Spleen (tissue), 11 donors: ENCODE measurements around the gene S100A4. TPM values are rescaled to one million over a fixed set of nuclear protein-coding genes. Genes with fewer than 3 reads are reported as not detected.
A peak's percentile ranks its signal among the peaks of the same experiment; 100 is the strongest.

Experiments used
- DNase-seq: peaks from one replicate; pipeline ENCODE4 v3.0.0-alpha.2; 2020
- H3K27ac ChIP-seq, 8 donors: fragments of 200-600 bp; sonication (generic) in 7 of 8; 1 replicate in 4 of 8; 2 replicates in 4 of 8; pipeline versions ENCODE4 v1.5.0 to v1.8.0; 2016 to 2021; ENCODE audit warnings: inconsistent platforms in 4 of 8, mild to moderate bottlenecking in 4 of 8, moderate library complexity in 1 of 8
- H3K27me3 ChIP-seq, 7 donors: fragments of 200-600 bp; sonication (generic) in 6 of 7; replicated peaks in 1 of 7; 1 replicate in 4 of 7; 2 replicates in 3 of 7; pipeline versions ENCODE4 v1.5.0 to v1.8.0; 2016 to 2021; ENCODE audit warnings: inconsistent platforms in 3 of 7, mild to moderate bottlenecking in 1 of 7
- H3K36me3 ChIP-seq, 6 donors: fragments of 200-600 bp; sonication (generic) in 5 of 6; 1 replicate in 4 of 6; 2 replicates in 2 of 6; pipeline versions ENCODE4 v1.5.0 to v1.8.0; 2016 to 2021; ENCODE audit warnings: inconsistent platforms in 2 of 6
- H3K4me1 ChIP-seq, 6 donors: fragments of 200-600 bp; sonication (generic) in 5 of 6; 1 replicate in 3 of 6; 2 replicates in 3 of 6; pipeline versions ENCODE4 v1.5.0 to v1.8.0; 2016 to 2021; ENCODE audit warnings: inconsistent platforms in 3 of 6
- H3K4me3 ChIP-seq, 8 donors: fragments of 200-600 bp; sonication (generic) in 7 of 8; 1 replicate in 4 of 8; 2 replicates in 4 of 8; pipeline versions ENCODE4 v1.5.0 to v1.8.0; 2016 to 2021; ENCODE audit warnings: inconsistent platforms in 4 of 8, mild to moderate bottlenecking in 4 of 8, moderate library complexity in 2 of 8
- H3K9me3 ChIP-seq, 8 donors: fragments of 200-600 bp; sonication (generic) in 7 of 8; 1 replicate in 4 of 8; 2 replicates in 4 of 8; pipeline versions ENCODE4 v1.5.0 to v1.8.0; 2016 to 2021; ENCODE audit warnings: inconsistent platforms in 4 of 8
- CTCF ChIP-seq, 11 experiments: fragments of 200-600 bp in 7 of 11; fragments of 450-650 bp in 4 of 11; sonication (generic) in 4 of 11; IDR thresholded peaks in 8 of 11; conservative IDR thresholded peaks in 3 of 11; 1 replicate in 7 of 11; 2 replicates in 4 of 11; pipeline versions ENCODE4 v1.4.0 to v1.8.0; 2016 to 2021; ENCODE audit warnings: antibody characterized with exemption in 11 of 11, inconsistent platforms in 4 of 11, mild to moderate bottlenecking in 1 of 11
- POLR2A ChIP-seq, 3 donors: fragments of 450-650 bp; IDR thresholded peaks; one replicate each; pipeline ENCODE4 v1.5.1; 2017; ENCODE audit warnings: antibody characterized with exemption in 3 of 3, mild to moderate bottlenecking in 1 of 3
- POLR2AphosphoS5 ChIP-seq, 3 donors: sonication (generic); formaldehyde crosslinking; IDR thresholded peaks; one replicate each; pipeline ENCODE4 v1.5.1; 2017; ENCODE audit warnings: antibody characterized with exemption in 3 of 3
- WGBS, 5 donors: extraction: QIAGEN DNeasy Blood & Tissue Kit in 3 of 5; methylation state at CpG; one replicate each; pipeline versions ENCODE4 v1.1.5 to v1.1.7; 2013 to 2018; 5-methylcytosine and 5-hydroxymethylcytosine counted together
- intact Hi-C: fragments of 100-400 bp; cut with DNase I; formaldehyde crosslinking; loops from one replicate; pipeline ENCODE4 v1.15.0; 2023; ENCODE audit warnings: low total_unique reads
- polyA plus RNA-seq, 3 donors: library from polyadenylated mRNA; stranded (reverse); fragments of 200-250 nt; gene quantifications; one replicate each; pipeline ENCODE4 v1.2.1, GENCODE V29; 2013
- total RNA-seq, 7 donors: library from RNA; depleted of rRNA in 3 of 7; stranded (reverse); fragments of >200 nt in 3 of 7; fragmentation: NEBNext Ultra II Directional in 4 of 7; extraction: Animal tissue kit (Norgen Biotek cat#: 25700) in 4 of 7; gene quantifications; one replicate each; pipeline versions ENCODE4 v1.1.0 to v1.2.1, GENCODE V29; 2016 to 2021
- donor health status: healthy with polysubstance abuse.
- donor health status: DM: no; HTN: no; CAD: no; lungs with moderate emphysema.
- donor health status: DM: no; HTN: no; CAD: no.
- donor health status: Bipolar disorder and iron deficiency.
- donor health status: healthy.
- donor health status: DM: no; HTN: no; CAD: no.
- donor health status: DM: yes; HTN: yes; CAD: no.

S100A4 gene
- total and polyA plus RNA-seq, 10 donors = 161 to 755 (median 321) TPM

DNA sequence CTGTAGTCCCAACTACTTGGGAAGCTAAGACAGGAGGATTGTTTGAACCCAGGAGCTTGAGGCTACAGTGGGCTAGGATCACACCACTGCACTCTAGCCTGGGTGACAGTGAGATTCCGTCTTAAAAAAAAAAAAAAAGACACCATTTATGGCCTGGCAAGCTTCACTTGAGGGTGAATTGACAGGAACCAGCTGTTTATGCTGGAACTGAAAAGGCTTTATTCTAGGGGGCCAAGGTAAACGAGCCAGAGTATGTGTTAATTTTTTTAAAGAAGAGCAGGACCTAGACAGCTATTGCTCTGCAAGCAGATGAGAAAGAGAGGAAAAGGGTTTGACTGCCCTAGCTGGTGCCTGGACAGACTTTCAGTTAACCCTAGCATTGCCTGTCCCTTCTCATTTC lies 46.9 kb downstream of the S100A4 start:
- DNase-seq = no peak
- TF ChIP-seq CTCF (IDR thresholded peaks at IDR 0.05 in 8 of 11, conservative IDR thresholded peaks at IDR 0.05 in 3 of 11) (no peak), POLR2AphosphoS5 (IDR thresholded peaks at IDR 0.05) (no peak), POLR2A (IDR thresholded peaks at IDR 0.05) (no peak)
- intact Hi-C loops = loop anchor here (5.0 kb wide), 1 partner anchor 146 kb away; no protein-coding TSS in a partner anchor

GRCh38 chr1:153495536-153495935 lies 50.1 kb downstream of the S100A4 start:
- Histone ChIP-seq H3K4me3 (no peak overlapping the region), H3K27ac (no peak overlapping the region), H3K9me3 (no peaks in the 10 kb centered on the region), H3K27me3 (peaks cover 0 to 25% (median 0%) of the 10 kb centered on the region in 7 donors), H3K4me1 (peaks cover 0 to 10% (median 5%) of the 10 kb centered on the region in 6 donors), H3K36me3 (no peaks in the 10 kb centered on the region)
- intact Hi-C loops = loop anchor here (5.0 kb wide), 1 partner anchor 143 kb away; no protein-coding TSS in a partner anchor
- no peak for DNase-seq
- 57 to 81% (median 65%) methylated on average over 3 to 6 of the region's 6 CpGs for WGBS, 5 donors
- TF ChIP-seq POLR2AphosphoS5 (IDR thresholded peaks at IDR 0.05) (no peak), POLR2A (IDR thresholded peaks at IDR 0.05) (no peak), CTCF (IDR thresholded peaks at IDR 0.05 in 8 of 11, conservative IDR thresholded peaks at IDR 0.05 in 3 of 11) (no peak)

More for the DNA sequence above, 46.9 kb downstream of the S100A4 start:
- Histone ChIP-seq H3K27me3 (peaks cover 0 to 17% (median 0%) of the 10 kb centered on the region in 7 donors), H3K9me3 (no peaks in the 10 kb centered on the region), H3K4me3 (no peak overlapping the region), H3K27ac (no peak overlapping the region), H3K4me1 (peaks cover 0 to 10% (median 5%) of the 10 kb centered on the region in 6 donors), H3K36me3 (no peaks in the 10 kb centered on the region)
- 0 to 14% (median 8%) methylated on average over 2 of the region's 2 CpGs for WGBS, 5 donors

- peaks cover 0 to 25% (median 0%) of the 10 kb centered on the region in 7 donors for H3K27me3 ChIP-seq
- peak; percentile 92 for DNase-seq
- no peak for TF ChIP-seq POLR2A (IDR thresholded peaks at IDR 0.05)
- TF ChIP-seq POLR2AphosphoS5 (IDR thresholded peaks at IDR 0.05) = no peak
- TF ChIP-seq CTCF (IDR thresholded peaks at IDR 0.05 in 8 of 11, conservative IDR thresholded peaks at IDR 0.05 in 3 of 11) = peak; percentile 71 to 96 (median 88)
- peaks cover 0 to 10% (median 5%) of the 10 kb centered on the region in 6 donors for H3K4me1 ChIP-seq
- H3K9me3 ChIP-seq = no peaks in the 10 kb centered on the region
- no peak overlapping the region for H3K27ac ChIP-seq
- 30 to 46% (median 41%) methylated on average over 5 to 6 of the region's 6 CpGs for WGBS, 5 donors
- no peaks in the 10 kb centered on the region for H3K36me3 ChIP-seq
- no peak overlapping the region for H3K4me3 ChIP-seq
- intact Hi-C loops = loop anchor here (5.0 kb wide), 1 partner anchor 143 kb away; no protein-coding TSS in a partner anchor
Observed at GRCh38 chr1:153494976-153495535, 50.5 kb downstream of the S100A4 start.

Other genes with a start within 250 kb of the S100A4 start
- gene PGLYRP3, start 232.9 kb downstream of the S100A4 start, total RNA-seq = not detected
- gene PGLYRP3, start 232.9 kb downstream of the S100A4 start, polyA plus RNA-seq = not detected
- not detected for gene PGLYRP4, start 197.0 kb downstream of the S100A4 start, total RNA-seq
- under 1 TPM in 1 of 3 donors, not detected in 2; 0.18 TPM for gene PGLYRP4, start 197.0 kb downstream of the S100A4 start, polyA plus RNA-seq
- 1,000 to 10,000 TPM in 6 of 7 donors, 100 to 1,000 TPM in 1; 961 to 6,984 (median 2,755) TPM for gene S100A9, start 188.0 kb downstream of the S100A4 start, total RNA-seq
- gene S100A9, start 188.0 kb downstream of the S100A4 start, polyA plus RNA-seq = 1,000 to 10,000 TPM in 2 of 3 donors, 100 to 1,000 TPM in 1; 947 to 4,509 (median 1,446) TPM
- gene S100A12, start 170.2 kb downstream of the S100A4 start, total RNA-seq = 1,000 to 10,000 TPM in 1 of 7 donors, 100 to 1,000 TPM in 6; 138 to 1,354 (median 270) TPM
- gene S100A12, start 170.2 kb downstream of the S100A4 start, polyA plus RNA-seq = 100 to 1,000 TPM; 126 to 567 (median 139) TPM
- gene S100A8, start 154.7 kb downstream of the S100A4 start, total RNA-seq = 1,000 to 10,000 TPM in 6 of 7 donors, 100 to 1,000 TPM in 1; 983 to 7,676 (median 1,629) TPM
- gene S100A8, start 154.7 kb downstream of the S100A4 start, polyA plus RNA-seq = 1,000 to 10,000 TPM in 2 of 3 donors, 100 to 1,000 TPM in 1; 756 to 2,335 (median 1,287) TPM
- not detected for gene S100A7A, start 129.3 kb downstream of the S100A4 start, total RNA-seq
- not detected for gene S100A7A, start 129.3 kb downstream of the S100A4 start, polyA plus RNA-seq
- not detected for gene S100A7, start 85.2 kb downstream of the S100A4 start, total RNA-seq
- gene S100A7, start 85.2 kb downstream of the S100A4 start, polyA plus RNA-seq = not detected
- 100 to 1,000 TPM; 121 to 403 (median 193) TPM for gene S100A6, start 9.8 kb downstream of the S100A4 start, total RNA-seq
- 100 to 1,000 TPM; 578 to 779 (median 653) TPM for gene S100A6, start 9.8 kb downstream of the S100A4 start, polyA plus RNA-seq
- gene S100A5, start 4.9 kb downstream of the S100A4 start, total RNA-seq = 1 to 10 TPM in 1 of 7 donors, not detected in 6; 2.8 TPM
- under 1 TPM in 2 of 3 donors, not detected in 1; 0.32 to 0.46 TPM for gene S100A5, start 4.9 kb downstream of the S100A4 start, polyA plus RNA-seq
- gene S100A3, start 3.5 kb upstream of the S100A4 start, total RNA-seq = 1 to 10 TPM in 2 of 7 donors, under 1 TPM in 1, not detected in 4; 0.44 to 1.3 (median 1.0) TPM
- gene S100A3, start 3.5 kb upstream of the S100A4 start, polyA plus RNA-seq = 1 to 10 TPM; 1.1 to 2.6 (median 2.2) TPM
- under 1 TPM in 2 of 7 donors, not detected in 5; 0.60 to 0.97 TPM for gene S100A2, start 20.0 kb upstream of the S100A4 start, total RNA-seq
- gene S100A2, start 20.0 kb upstream of the S100A4 start, polyA plus RNA-seq = 1 to 10 TPM in 2 of 3 donors, under 1 TPM in 1; 0.61 to 5.2 (median 2.8) TPM
- gene S100A16, start 67.3 kb upstream of the S100A4 start, total RNA-seq = 100 to 1,000 TPM in 3 of 7 donors, 10 to 100 TPM in 4; 78.0 to 111 (median 97.0) TPM
- 100 to 1,000 TPM in 1 of 3 donors, 10 to 100 TPM in 2; 52.0 to 101 (median 68.2) TPM for gene S100A16, start 67.3 kb upstream of the S100A4 start, polyA plus RNA-seq
- gene S100A14, start 70.5 kb upstream of the S100A4 start, total RNA-seq = 1 to 10 TPM in 1 of 7 donors, under 1 TPM in 3, not detected in 3; 0.28 to 1.0 (median 0.75) TPM
- 1 to 10 TPM; 1.2 to 3.0 (median 2.0) TPM for gene S100A14, start 70.5 kb upstream of the S100A4 start, polyA plus RNA-seq
- gene S100A13, start 81.7 kb upstream of the S100A4 start, total RNA-seq = 100 to 1,000 TPM in 1 of 7 donors, 10 to 100 TPM in 6; 48.8 to 103 (median 72.4) TPM
- gene S100A13, start 81.7 kb upstream of the S100A4 start, polyA plus RNA-seq = 100 to 1,000 TPM; 118 to 146 (median 143) TPM
- 1 to 10 TPM in 1 of 7 donors, not detected in 6; 2.6 TPM for gene S100A1, start 82.6 kb upstream of the S100A4 start, total RNA-seq
- 10 to 100 TPM in 1 of 3 donors, 1 to 10 TPM in 2; 1.7 to 39.7 (median 8.2) TPM for gene S100A1, start 82.6 kb upstream of the S100A4 start, polyA plus RNA-seq
- 100 to 1,000 TPM in 2 of 7 donors, 10 to 100 TPM in 5; 70.7 to 108 (median 86.3) TPM for gene CHTOP, start 88.3 kb upstream of the S100A4 start, total RNA-seq
- 10 to 100 TPM; 58.1 to 84.1 (median 73.1) TPM for gene CHTOP, start 88.3 kb upstream of the S100A4 start, polyA plus RNA-seq
- 10 to 100 TPM; 26.3 to 60.7 (median 33.5) TPM for gene SNAPIN, start 112.9 kb upstream of the S100A4 start, total RNA-seq
- gene SNAPIN, start 112.9 kb upstream of the S100A4 start, polyA plus RNA-seq = 10 to 100 TPM; 37.1 to 50.3 (median 44.9) TPM
- 100 to 1,000 TPM in 1 of 7 donors, 10 to 100 TPM in 6; 80.9 to 105 (median 85.0) TPM for gene ILF2, start 125.2 kb upstream of the S100A4 start, total RNA-seq
- gene ILF2, start 125.2 kb upstream of the S100A4 start, polyA plus RNA-seq = 10 to 100 TPM; 54.9 to 90.3 (median 82.4) TPM
- 1 to 10 TPM in 6 of 7 donors, under 1 TPM in 1; 0.83 to 5.1 (median 2.5) TPM for gene NPR1, start 132.9 kb upstream of the S100A4 start, total RNA-seq
- 1 to 10 TPM; 2.1 to 3.6 (median 3.4) TPM for gene NPR1, start 132.9 kb upstream of the S100A4 start, polyA plus RNA-seq
- 10 to 100 TPM; 38.1 to 66.2 (median 49.0) TPM for gene INTS3, start 182.2 kb upstream of the S100A4 start, total RNA-seq
- 10 to 100 TPM; 24.7 to 51.9 (median 46.6) TPM for gene INTS3, start 182.2 kb upstream of the S100A4 start, polyA plus RNA-seq
- gene SLC27A3, start 229.6 kb upstream of the S100A4 start, total RNA-seq = 10 to 100 TPM; 11.1 to 28.4 (median 20.0) TPM
- gene SLC27A3, start 229.6 kb upstream of the S100A4 start, polyA plus RNA-seq = 10 to 100 TPM; 23.4 to 54.5 (median 48.6) TPM